ENCODE data around the gene FAS. TPM values are rescaled to one million over a fixed set of nuclear protein-coding genes. Genes with fewer than 3 reads are reported as not detected.

Gene FAS
- total RNA-seq, 2 experiments from 2014 or later: 7.7 to 19.2 TPM

DNA sequence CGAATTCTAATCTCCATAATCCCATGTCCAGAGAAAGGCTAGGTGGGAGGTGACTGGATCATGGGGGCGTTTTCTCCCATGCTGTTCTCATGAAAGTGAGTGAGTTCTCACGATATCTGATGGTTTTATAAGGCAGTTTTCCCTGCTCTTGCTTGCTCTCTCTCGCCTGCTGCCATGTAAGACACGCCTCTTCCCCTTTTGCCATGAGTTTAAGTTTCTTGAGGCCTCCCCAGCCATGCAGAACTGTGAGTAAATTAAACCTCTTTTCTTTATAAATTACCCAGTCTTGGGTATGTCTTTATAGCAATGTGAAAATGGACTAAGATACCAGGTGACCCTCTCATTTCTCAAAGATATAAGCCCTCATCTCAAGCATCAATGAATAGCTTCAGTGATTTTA lies 36.9 kb upstream of the FAS start:
- Histone ChIP-seq H3K27ac (ENCODE audit: low read depth, low read length, poor library complexity, severe bottlenecking) (no peak overlapping the region), H3K9me2 (ENCODE audit: insufficient read depth, low read length) (no peaks in the 10 kb centered on the region), H4K20me1 (ENCODE audit: insufficient read depth, low read length) (no peaks in the 10 kb centered on the region), H3K4me3 (ENCODE audit: low read depth, low read length, poor library complexity, severe bottlenecking) (no peak overlapping the region), H3K79me2 (ENCODE audit: insufficient read depth, low read depth, low read length) (no peaks in the 10 kb centered on the region), H2AFZ (ENCODE audit: low read length) (no peak overlapping the region), H3K36me3 (ENCODE audit: insufficient read depth, low read length) (no peaks in the 10 kb centered on the region), H3K4me1 (ENCODE audit: insufficient read depth, low read length, poor library complexity, severe bottlenecking) (no peaks in the 10 kb centered on the region), H3K4me2 (ENCODE audit: low read length) (no peak overlapping the region), H3K9me3 (ENCODE audit: low read length) (no peaks in the 10 kb centered on the region)
- POLR2A ChIA-PET: interaction anchor here (0.7 to 1.0 kb wide), 3 partner anchors 17 to 68 kb away, joined by 3 read pairs; no protein-coding TSS in a partner anchor
- DNase-seq (ENCODE audit: low spot score): no peak
- CTCF ChIA-PET (ENCODE audit: unreplicated experiment): no interaction called here
- TF ChIP-seq, protein P1, sequence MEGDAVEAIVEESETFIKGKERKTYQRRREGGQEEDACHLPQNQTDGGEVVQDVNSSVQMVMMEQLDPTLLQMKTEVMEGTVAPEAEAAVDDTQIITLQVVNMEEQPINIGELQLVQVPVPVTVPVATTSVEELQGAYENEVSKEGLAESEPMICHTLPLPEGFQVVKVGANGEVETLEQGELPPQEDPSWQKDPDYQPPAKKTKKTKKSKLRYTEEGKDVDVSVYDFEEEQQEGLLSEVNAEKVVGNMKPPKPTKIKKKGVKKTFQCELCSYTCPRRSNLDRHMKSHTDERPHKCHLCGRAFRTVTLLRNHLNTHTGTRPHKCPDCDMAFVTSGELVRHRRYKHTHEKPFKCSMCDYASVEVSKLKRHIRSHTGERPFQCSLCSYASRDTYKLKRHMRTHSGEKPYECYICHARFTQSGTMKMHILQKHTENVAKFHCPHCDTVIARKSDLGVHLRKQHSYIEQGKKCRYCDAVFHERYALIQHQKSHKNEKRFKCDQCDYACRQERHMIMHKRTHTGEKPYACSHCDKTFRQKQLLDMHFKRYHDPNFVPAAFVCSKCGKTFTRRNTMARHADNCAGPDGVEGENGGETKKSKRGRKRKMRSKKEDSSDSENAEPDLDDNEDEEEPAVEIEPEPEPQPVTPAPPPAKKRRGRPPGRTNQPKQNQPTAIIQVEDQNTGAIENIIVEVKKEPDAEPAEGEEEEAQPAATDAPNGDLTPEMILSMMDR (conservative IDR thresholded peaks at IDR 0.05; ENCODE audit: low read length): no peak
- no peak for TF ChIP-seq EZH2phosphoT487 (IDR thresholded peaks at IDR 0.05; ENCODE audit: borderline replicate concordance, low read depth, low read length)
- intact Hi-C loops (cut with micrococcal nuclease; ENCODE audit: unreplicated experiment): no loop called here
- no TSS peak for BruUV-seq (replicated peaks)

DNA sequence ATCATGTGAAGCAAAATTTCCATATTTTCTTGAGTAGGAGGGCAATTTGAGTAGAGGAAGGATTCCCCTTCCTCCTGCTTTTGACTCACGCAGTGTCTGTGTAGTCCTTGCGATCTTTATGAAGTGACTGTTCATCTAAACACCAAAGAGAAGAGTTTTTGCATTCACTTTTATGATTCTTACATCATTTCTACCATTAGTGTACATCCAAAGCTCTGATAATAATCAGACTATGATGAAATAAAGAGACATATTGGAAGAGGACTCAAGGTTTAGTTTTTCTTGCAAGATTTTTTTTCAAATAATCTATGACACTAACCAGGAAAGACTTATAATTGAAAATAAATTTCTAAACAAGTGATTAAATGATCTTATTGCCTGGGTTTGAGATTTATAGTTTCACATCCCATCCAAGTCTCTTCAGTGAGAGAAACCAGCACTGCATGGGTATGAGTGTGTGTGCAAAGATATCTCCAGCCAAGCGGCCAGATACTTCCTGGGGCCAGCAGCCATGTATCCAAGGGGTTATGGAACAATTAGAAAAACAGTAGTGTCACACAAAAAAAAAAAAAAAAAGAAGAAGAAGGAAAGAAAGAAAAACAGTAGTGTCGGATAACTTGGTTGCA lies 36.0 kb upstream of the FAS start:
- no peak overlapping the region for H3K27ac ChIP-seq (ENCODE audit: low read depth, low read length, poor library complexity, severe bottlenecking)
- ChIA-PET POLR2A (interaction anchor here (0.7 to 1.2 kb wide), 4 partner anchors 9 to 71 kb away, joined by 3 to 9 read pairs (median 5); no protein-coding TSS in a partner anchor), CTCF (ENCODE audit: unreplicated experiment) (no interaction called here)
- TF ChIP-seq EZH2phosphoT487 (IDR thresholded peaks at IDR 0.05; ENCODE audit: borderline replicate concordance, low read depth, low read length): no peak
- TF ChIP-seq, protein P1 (conservative IDR thresholded peaks at IDR 0.05; ENCODE audit: low read length): no peak
- no peaks in the 10 kb centered on the region for H4K20me1 ChIP-seq (ENCODE audit: insufficient read depth, low read length)
- H2AFZ ChIP-seq (ENCODE audit: low read length): no peak overlapping the region
- no peak overlapping the region for H3K4me2 ChIP-seq (ENCODE audit: low read length)
- H3K79me2 ChIP-seq (ENCODE audit: insufficient read depth, low read depth, low read length): no peaks in the 10 kb centered on the region
- H3K4me1 ChIP-seq (ENCODE audit: insufficient read depth, low read length, poor library complexity, severe bottlenecking): no peaks in the 10 kb centered on the region
- BruUV-seq (replicated peaks): no TSS peak
- H3K9me2 ChIP-seq (ENCODE audit: insufficient read depth, low read length): no peaks in the 10 kb centered on the region
- intact Hi-C loops (cut with micrococcal nuclease; ENCODE audit: unreplicated experiment): no loop called here
- DNase-seq (ENCODE audit: low spot score): no peak
- no peaks in the 10 kb centered on the region for H3K36me3 ChIP-seq (ENCODE audit: insufficient read depth, low read length)
- H3K4me3 ChIP-seq (ENCODE audit: low read depth, low read length, poor library complexity, severe bottlenecking): no peak overlapping the region
- no peaks in the 10 kb centered on the region for H3K9me3 ChIP-seq (ENCODE audit: low read length)

DNA sequence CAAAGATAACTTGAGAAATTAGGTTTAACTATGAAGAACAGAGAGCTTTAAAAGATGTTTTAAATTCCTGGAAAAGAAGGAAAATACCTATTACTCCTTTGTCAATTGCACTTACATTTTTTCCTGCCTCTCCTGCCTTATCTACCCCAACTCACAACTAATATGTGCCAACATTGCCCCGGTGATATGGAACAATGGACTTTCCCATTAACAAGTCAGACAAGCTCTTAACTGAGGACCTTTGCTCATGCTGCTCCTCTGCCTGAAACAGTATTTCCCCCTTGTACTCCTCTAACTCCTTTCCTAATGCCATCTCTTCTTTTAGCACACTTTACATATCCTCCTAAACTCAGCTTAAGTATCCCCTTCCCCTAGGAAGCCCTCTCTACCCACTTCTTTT lies 33.2 kb upstream of the FAS start:
- no peak overlapping the region for H3K27ac ChIP-seq (ENCODE audit: low read depth, low read length, poor library complexity, severe bottlenecking)
- TF ChIP-seq, protein P1 (conservative IDR thresholded peaks at IDR 0.05; ENCODE audit: low read length): no peak
- TF ChIP-seq EZH2phosphoT487 (IDR thresholded peaks at IDR 0.05; ENCODE audit: borderline replicate concordance, low read depth, low read length): no peak
- ChIA-PET POLR2A (interaction anchor here (0.7 to 1.4 kb wide), 2 partner anchors 11 to 33 kb away, joined by 3 to 4 read pairs; partner anchors contain the start of gene FAS), CTCF (ENCODE audit: unreplicated experiment) (no interaction called here)
- no peak overlapping the region for H3K4me3 ChIP-seq (ENCODE audit: low read depth, low read length, poor library complexity, severe bottlenecking)
- H3K4me2 ChIP-seq (ENCODE audit: low read length): no peak overlapping the region
- no peaks in the 10 kb centered on the region for H3K9me3 ChIP-seq (ENCODE audit: low read length)
- no TSS peak for BruUV-seq (replicated peaks)
- no peaks in the 10 kb centered on the region for H3K9me2 ChIP-seq (ENCODE audit: insufficient read depth, low read length)
- no peaks in the 10 kb centered on the region for H3K36me3 ChIP-seq (ENCODE audit: insufficient read depth, low read length)
- no peak overlapping the region for H2AFZ ChIP-seq (ENCODE audit: low read length)
- H4K20me1 ChIP-seq (ENCODE audit: insufficient read depth, low read length): no peaks in the 10 kb centered on the region
- H3K4me1 ChIP-seq (ENCODE audit: insufficient read depth, low read length, poor library complexity, severe bottlenecking): no peaks in the 10 kb centered on the region
- no peaks in the 10 kb centered on the region for H3K79me2 ChIP-seq (ENCODE audit: insufficient read depth, low read depth, low read length)
- intact Hi-C loops (cut with micrococcal nuclease; ENCODE audit: unreplicated experiment): no loop called here
- no peak for DNase-seq (ENCODE audit: low spot score)
